OCI-LY3 (cell line): ENCODE data around the gene ZNF343.

Experiments used
- CTCF ChIP-seq: fragments of 200-600, 300-600 bp; sonication (generic); IDR thresholded peaks from 2 replicates; pipeline ENCODE4 v1.5.1; 2014; ENCODE audit warnings: antibody characterized with exemption, low read length, low read depth
- EZH2phosphoT487 ChIP-seq: fragments of 200-600 bp; shearing (Covaris generic); IDR thresholded peaks from 2 replicates; pipeline ENCODE4 v1.6.1; 2018; ENCODE audit warnings: antibody characterized with exemption, mixed run types, low read depth

GRCh38 chr20:2460752-2461424 lies 47.8 kb downstream of the ZNF343 start:
- TF ChIP-seq CTCF (no peak), EZH2phosphoT487 (no peak)
